OCI-LY1 (cell line): ENCODE results near the gene HUS1.

Experiments
- H2AFZ ChIP-seq: fragments of 200-600 bp; sonication (generic), shearing (Covaris generic); 2 replicates; pipeline ENCODE4 v1.6.0; 2014; ENCODE audit warnings: antibody characterized with exemption, mild to moderate bottlenecking, low read length
- H3F3A ChIP-seq: fragments of 200-600 bp; sonication (generic), shearing (Covaris generic); 2 replicates; pipeline ENCODE4 v1.6.0; 2014; ENCODE audit warnings: mild to moderate bottlenecking, antibody characterized with exemption, low read length, moderate library complexity; ENCODE audit not compliant: insufficient read depth
- H3K27ac ChIP-seq: fragments of 200-600 bp; sonication (generic); 2 replicates; pipeline ENCODE4 v1.5.1; 2014; ENCODE audit warnings: low read length, mixed run types, mild to moderate bottlenecking, low read depth; ENCODE audit not compliant: poor library complexity, severe bottlenecking
- H3K27me3 ChIP-seq: fragments of 200-600 bp; sonication (generic); 2 replicates; pipeline ENCODE4 v1.6.0; 2014; ENCODE audit warnings: antibody characterized with exemption, mild to moderate bottlenecking, low read length, moderate library complexity; ENCODE audit not compliant: insufficient read depth
- H3K36me3 ChIP-seq: fragments of 200-600 bp; sonication (generic); 2 replicates; pipeline ENCODE4 v1.6.1; 2014; ENCODE audit warnings: mild to moderate bottlenecking, antibody characterized with exemption, low read length, moderate library complexity, mixed read lengths; ENCODE audit not compliant: insufficient read depth
- H3K4me1 ChIP-seq: fragments of 200-600 bp; sonication (generic); 2 replicates; pipeline ENCODE4 v1.5.1; 2014; ENCODE audit warnings: mild to moderate bottlenecking, low read length, moderate library complexity; ENCODE audit not compliant: insufficient read depth, severe bottlenecking
- H3K4me2 ChIP-seq: fragments of 200-600 bp; sonication (generic), shearing (Covaris generic); 2 replicates; pipeline ENCODE4 v1.6.1; 2014; ENCODE audit warnings: low read length
- H3K4me3 ChIP-seq: fragments of 200-600 bp; sonication (generic); 2 replicates; pipeline ENCODE4 v1.5.1; 2014; ENCODE audit warnings: low read length, low read depth, mild to moderate bottlenecking, mixed read lengths; ENCODE audit not compliant: poor library complexity, severe bottlenecking
- H3K79me2 ChIP-seq: fragments of 200-600 bp; shearing (Covaris generic); 2 replicates; pipeline ENCODE4 v1.6.1; 2016; ENCODE audit warnings: mixed run types, low read length, mixed read lengths; ENCODE audit not compliant: insufficient read depth
- H3K9ac ChIP-seq: fragments of 200-600 bp; sonication (generic), shearing (Covaris generic); 2 replicates; pipeline ENCODE4 v1.6.1; 2014; ENCODE audit warnings: mild to moderate bottlenecking, low read length, mixed read lengths
- H3K9me2 ChIP-seq: fragments of 200-600 bp; sonication (generic), shearing (Covaris generic); 2 replicates; pipeline ENCODE4 v1.6.1; 2014; ENCODE audit warnings: low read depth, mild to moderate bottlenecking, low read length, mixed read lengths
- H3K9me3 ChIP-seq: fragments of 200-600 bp; shearing (Covaris generic); 2 replicates; pipeline ENCODE4 v1.6.1; 2014; ENCODE audit warnings: low read length, mixed read lengths
- H4K20me1 ChIP-seq: fragments of 200-600 bp; sonication (generic), shearing (Covaris generic); 2 replicates; pipeline ENCODE4 v1.6.0; 2016; ENCODE audit warnings: mild to moderate bottlenecking, low read length; ENCODE audit not compliant: insufficient read depth
- EZH2 ChIP-seq: fragments of 200-600 bp; sonication (generic), shearing (Covaris generic); IDR thresholded peaks from 2 replicates; pipeline ENCODE4 v1.8.0; 2017; ENCODE audit warnings: borderline replicate concordance, mixed run types, mild to moderate bottlenecking, antibody characterized with exemption, low read length, moderate library complexity, mixed read lengths
- TF ChIP-seq, protein P1 (sequence below): fragments of 200-600 bp; sonication (generic), shearing (Covaris generic); IDR thresholded peaks from 2 replicates; pipeline ENCODE4 v1.5.1; 2017; ENCODE audit warnings: mild to moderate bottlenecking, antibody characterized with exemption, low read length, moderate library complexity, mixed read lengths

HUS1 gene

DNA sequence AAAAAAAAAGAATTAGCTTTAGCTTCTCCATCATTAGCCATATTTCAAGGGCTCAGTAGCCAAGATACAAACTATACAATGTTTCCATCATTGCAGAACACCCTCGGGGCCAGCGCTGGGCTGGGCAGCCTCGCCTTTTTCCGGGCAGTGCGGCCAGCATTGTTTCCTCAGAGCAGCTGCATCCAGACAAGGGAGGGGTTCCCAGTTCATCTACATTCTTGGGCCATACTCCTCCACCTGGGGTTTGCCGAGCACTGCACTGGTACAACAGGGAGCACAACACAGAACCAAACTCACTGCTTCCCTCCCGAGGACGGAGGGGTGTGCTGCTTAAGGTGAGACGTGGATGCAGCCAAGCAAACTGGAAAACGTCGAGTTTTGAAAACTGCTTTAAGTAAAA lies 28.7 kb downstream of the HUS1 start:
- TF ChIP-seq EZH2 = no peak
- TF ChIP-seq, protein P1, sequence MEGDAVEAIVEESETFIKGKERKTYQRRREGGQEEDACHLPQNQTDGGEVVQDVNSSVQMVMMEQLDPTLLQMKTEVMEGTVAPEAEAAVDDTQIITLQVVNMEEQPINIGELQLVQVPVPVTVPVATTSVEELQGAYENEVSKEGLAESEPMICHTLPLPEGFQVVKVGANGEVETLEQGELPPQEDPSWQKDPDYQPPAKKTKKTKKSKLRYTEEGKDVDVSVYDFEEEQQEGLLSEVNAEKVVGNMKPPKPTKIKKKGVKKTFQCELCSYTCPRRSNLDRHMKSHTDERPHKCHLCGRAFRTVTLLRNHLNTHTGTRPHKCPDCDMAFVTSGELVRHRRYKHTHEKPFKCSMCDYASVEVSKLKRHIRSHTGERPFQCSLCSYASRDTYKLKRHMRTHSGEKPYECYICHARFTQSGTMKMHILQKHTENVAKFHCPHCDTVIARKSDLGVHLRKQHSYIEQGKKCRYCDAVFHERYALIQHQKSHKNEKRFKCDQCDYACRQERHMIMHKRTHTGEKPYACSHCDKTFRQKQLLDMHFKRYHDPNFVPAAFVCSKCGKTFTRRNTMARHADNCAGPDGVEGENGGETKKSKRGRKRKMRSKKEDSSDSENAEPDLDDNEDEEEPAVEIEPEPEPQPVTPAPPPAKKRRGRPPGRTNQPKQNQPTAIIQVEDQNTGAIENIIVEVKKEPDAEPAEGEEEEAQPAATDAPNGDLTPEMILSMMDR = peak; percentile 5; the same call in 1 of the 2 replicates
- no peaks in the 10 kb centered on the region for H3K9me2 ChIP-seq
- no peaks in the 10 kb centered on the region for H3K79me2 ChIP-seq
- no peak overlapping the region for H2AFZ ChIP-seq
- H3K36me3 ChIP-seq = peaks cover 11% of the 10 kb centered on the region
- no peak overlapping the region for H3K4me2 ChIP-seq
- H4K20me1 ChIP-seq = no peaks in the 10 kb centered on the region
- no peaks in the 10 kb centered on the region for H3F3A ChIP-seq
- no peaks in the 10 kb centered on the region for H3K4me1 ChIP-seq
- H3K27me3 ChIP-seq = no peaks in the 10 kb centered on the region
- no peak overlapping the region for H3K4me3 ChIP-seq
- no peaks in the 10 kb centered on the region for H3K9me3 ChIP-seq
- no peak overlapping the region for H3K27ac ChIP-seq
- no peak overlapping the region for H3K9ac ChIP-seq

DNA sequence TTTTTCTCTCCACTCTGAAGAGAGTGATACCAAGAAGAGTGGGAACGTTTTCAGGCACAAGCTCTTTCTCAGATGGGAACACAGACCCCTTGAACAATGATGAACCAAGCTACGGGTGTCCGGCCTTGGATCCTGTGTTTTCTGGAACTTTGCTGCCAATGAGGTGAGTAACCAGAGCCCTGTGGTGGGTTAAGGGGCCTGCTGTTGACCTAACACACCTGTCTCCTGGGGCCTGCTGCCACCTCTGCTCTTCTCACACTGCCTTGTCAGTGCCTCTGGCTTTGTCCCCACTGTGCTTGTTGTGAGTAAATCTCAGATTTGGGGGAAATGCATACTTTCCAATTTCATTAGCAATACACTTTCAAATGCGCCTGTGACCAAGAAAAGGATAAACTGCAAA lies 29.7 kb downstream of the HUS1 start:
- Histone ChIP-seq H2AFZ (no peak overlapping the region), H4K20me1 (no peaks in the 10 kb centered on the region), H3K9ac (no peak overlapping the region), H3K4me1 (no peaks in the 10 kb centered on the region), H3K36me3 (peaks cover 7% of the 10 kb centered on the region), H3K4me3 (no peak overlapping the region), H3K27me3 (no peaks in the 10 kb centered on the region), H3K9me2 (no peaks in the 10 kb centered on the region), H3F3A (no peaks in the 10 kb centered on the region), H3K27ac (no peak overlapping the region), H3K4me2 (no peak overlapping the region), H3K9me3 (no peaks in the 10 kb centered on the region), H3K79me2 (no peaks in the 10 kb centered on the region)
- no peak for TF ChIP-seq EZH2
- TF ChIP-seq, protein P1 = no peak

DNA sequence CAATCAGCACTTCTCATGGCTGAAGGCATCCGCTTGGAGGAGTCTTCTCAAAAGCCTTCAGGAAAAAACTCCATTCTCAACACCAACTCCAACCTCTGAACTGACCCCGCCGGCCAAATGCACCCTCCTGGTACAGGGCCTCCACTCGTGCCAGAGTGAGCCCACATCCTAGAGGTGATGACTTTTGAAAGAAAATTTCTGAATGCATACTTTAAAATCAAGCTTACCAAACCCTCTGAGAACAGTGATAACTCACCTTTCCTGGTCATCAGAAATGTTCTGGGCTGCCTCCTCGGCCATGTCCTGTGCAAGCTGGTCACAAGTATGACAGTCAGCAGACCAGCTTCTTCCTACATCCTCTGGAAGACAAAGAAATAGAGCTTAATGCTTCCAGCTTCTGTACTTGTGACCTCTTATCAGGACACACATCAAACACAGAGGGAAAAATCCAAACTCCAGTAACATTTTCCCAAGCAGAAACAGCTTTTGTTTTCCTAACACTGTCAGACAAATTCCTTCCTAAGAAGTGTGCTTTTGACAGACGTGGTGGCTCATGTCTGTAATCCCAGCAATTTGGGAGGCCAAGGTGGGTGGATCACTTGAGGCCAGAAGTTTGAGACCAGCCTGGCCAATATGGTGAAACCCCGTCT lies 31.1 kb downstream of the HUS1 start, which contains the start of gene PKD1L1:
Gene PKD1L1 (minus strand): TSS at position 326 of the 650 bp plus-strand sequence. CDS start 26 bp downstream, at position 300.
- Histone ChIP-seq H4K20me1 (no peaks in the 10 kb centered on the region), H3K79me2 (no peaks in the 10 kb centered on the region), H3K9ac (no peak within 1 kb of the TSS), H3K27me3 (no peaks in the 10 kb centered on the region), H2AFZ (no peak within 1 kb of the TSS), H3K4me1 (no peaks in the 10 kb centered on the region), H3K27ac (no peak within 1 kb of the TSS), H3K9me3 (no peaks in the 10 kb centered on the region), H3K9me2 (no peaks in the 10 kb centered on the region), H3F3A (no peaks in the 10 kb centered on the region), H3K4me2 (no peak within 1 kb of the TSS), H3K4me3 (no peak within 1 kb of the TSS), H3K36me3 (no peaks in the 10 kb centered on the region)
- no peak for TF ChIP-seq EZH2
- TF ChIP-seq, protein P1 = no peak
